ENCODE data around the gene SERINC2.
"Not testable (repeated sequence)": the region's sequence is repeated elsewhere in the genome, so short reads cannot be mapped to it uniquely, and the experiment has no call there.

SERINC2 gene

GRCh38 chr1:31471452-31472313 lies 58.7 kb downstream of the SERINC2 start:
- not testable (repeated sequence) for DNase-seq (ENCODE audit: low read depth)

GRCh38 chr1:31472314-31472651 lies 59.3 kb downstream of the SERINC2 start:
- DNase-seq (ENCODE audit: low read depth): not testable (repeated sequence)

- DNase-seq (ENCODE audit: low read depth): not testable (repeated sequence)
These were observed 59.7 kb downstream of the SERINC2 start for GRCh38 chr1:31472673-31473072.

DNA sequence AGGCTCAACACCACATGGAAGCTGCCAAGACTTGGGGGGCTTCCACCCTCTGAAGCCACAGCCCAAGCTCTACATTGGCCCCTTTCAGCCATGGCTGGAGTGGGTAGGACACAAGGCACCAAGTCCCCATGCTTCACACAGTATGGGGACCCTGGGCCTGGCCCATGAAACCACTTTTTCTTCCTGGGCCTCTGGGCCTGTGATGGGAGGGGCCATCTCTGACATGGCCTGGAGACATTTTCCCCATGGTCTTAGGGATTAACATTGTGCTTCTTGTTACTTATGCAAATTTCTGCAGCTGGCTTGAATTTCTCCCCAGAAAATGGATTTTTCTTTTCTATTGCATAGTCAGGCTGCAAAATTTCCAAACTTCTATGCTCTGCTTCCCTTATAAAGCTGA lies 60.5 kb downstream of the SERINC2 start:
- not testable (repeated sequence) for DNase-seq (ENCODE audit: low read depth)

DNA sequence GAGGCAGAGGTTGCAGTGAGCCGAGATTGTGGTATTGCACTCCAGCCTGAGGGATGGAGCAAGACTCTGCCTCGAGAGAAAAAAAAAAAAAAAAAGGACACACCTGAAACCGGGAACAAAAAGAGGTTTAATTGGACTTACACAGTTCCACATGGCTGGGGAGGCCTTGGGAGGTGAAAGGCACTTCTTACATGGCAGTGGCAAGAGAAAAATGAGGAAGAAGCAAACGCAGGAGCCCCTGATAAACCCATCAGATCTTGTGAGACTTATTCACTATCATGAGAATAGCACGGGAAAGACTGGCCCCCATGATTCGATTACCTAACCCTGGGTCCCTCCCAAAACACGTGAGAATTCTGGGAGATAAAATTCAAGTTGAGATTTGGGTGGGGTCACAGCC lies 61.6 kb downstream of the SERINC2 start:
- not testable (repeated sequence) for DNase-seq (ENCODE audit: low read depth)

GRCh38 chr1:31476891-31477846 lies 64.2 kb downstream of the SERINC2 start:
- DNase-seq (ENCODE audit: low read depth): no peak

- DNase-seq (ENCODE audit: low read depth): no peak
These were observed 65.2 kb downstream of the SERINC2 start for GRCh38 chr1:31478167-31478566.

DNA sequence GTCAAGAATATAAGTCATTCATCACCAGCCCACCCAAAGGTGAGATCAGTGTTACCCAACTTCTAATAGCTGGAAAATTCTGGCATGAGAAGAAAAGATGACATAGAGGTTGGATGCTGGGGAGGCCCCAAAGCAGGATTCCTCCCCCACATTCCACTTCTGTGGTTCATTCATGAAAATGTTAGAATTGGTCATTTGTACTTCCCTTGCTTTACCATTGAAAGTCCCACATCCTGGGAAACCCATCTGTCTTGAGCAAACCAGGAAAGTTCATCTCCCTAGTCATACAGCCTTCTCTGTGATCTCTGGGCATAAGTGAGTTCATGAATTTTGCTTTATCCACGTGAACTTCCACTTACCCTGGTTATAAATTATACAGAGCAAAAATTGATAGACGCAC lies 66.8 kb downstream of the SERINC2 start:
- no peak for DNase-seq (ENCODE audit: low read depth)

DNA sequence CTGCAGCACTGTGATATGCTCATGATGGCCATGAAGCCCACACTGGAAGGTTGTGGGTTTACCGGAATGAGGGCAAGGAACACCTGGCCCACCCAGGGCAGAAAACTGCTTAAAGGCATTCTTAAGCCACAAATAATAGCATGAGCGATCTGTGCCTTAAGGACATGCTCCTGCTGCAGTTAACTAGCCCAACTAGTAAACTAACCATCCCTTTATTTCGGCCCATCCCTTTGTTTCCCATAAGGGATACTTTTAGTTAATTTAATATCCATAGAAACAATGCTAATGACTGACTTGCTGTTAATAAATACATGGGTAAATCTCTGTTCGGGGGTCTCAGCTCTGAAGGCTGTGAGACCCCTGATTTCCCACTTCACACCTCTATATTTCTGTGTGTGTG lies 67.4 kb downstream of the SERINC2 start:
- DNase-seq (ENCODE audit: low read depth): not testable (repeated sequence)

GRCh38 chr1:31482482-31483011 lies 69.5 kb downstream of the SERINC2 start:
- DNase-seq (ENCODE audit: low read depth): no peak

DNA sequence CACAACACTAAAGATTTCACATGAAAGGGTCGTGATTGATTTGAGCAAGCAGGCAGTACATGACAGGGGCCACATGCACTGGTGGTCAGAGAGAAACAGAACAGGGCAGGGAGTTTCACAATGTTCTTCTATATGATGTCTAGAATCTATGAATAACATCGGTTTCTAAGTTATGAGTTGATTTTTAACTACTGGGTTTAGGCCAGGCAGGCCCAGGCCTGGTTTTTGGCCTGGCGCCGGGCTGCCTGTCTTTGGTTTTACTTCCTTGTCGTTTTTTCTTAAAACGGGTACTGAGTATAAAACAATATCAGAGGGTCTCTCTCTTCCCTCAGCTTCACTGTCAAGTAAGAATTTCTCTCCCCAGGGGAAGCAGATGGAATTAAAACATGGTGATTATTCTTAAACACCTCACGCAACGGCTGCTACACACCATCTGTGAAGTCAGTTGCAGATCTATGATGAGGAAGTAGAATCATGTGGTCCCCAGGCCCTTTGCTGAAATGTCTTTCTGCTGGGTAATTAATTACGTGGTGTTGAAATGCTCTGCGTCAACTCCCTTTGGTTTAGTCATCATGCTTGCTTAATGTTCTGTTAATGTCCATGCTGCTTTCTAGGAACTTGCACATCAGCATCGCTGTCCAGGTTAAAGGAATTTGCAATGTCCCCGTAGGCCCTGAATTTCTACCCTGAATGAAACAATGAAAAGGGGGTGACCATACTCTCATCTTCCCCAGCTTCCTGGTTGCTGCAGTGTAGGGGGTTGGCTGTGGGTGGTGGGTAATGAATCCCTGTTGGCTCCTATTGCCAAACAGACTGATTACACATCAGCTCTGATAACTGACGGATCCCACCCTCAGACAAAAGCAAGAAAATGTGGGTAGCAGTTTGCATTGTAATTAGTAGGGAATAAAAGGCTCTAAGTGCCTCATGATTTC lies 70.3 kb downstream of the SERINC2 start:
- no peak for DNase-seq (ENCODE audit: low read depth)
